GM12878 (cell line): ENCODE results near the gene RHOC. TPM values are rescaled to one million over a fixed set of nuclear protein-coding genes. Genes with fewer than 3 reads are reported as not detected.

Experiments
- CREB1 ChIP-seq: IDR thresholded peaks from 2 replicates; pipeline ENCODE4 v1.6.1; 2012; ENCODE audit warnings: low read depth, mild to moderate bottlenecking, inconsistent platforms
- EGR1 ChIP-seq, 2 experiments: IDR thresholded peaks; 1 replicate in 1 of 2; 2 replicates in 1 of 2; pipeline ENCODE4 v1.6.1; 2011 to 2012; ENCODE audit warnings: low read depth in 2 of 2, low read length in 2 of 2, borderline replicate concordance in 1 of 2, mild to moderate bottlenecking in 1 of 2, moderate library complexity in 1 of 2
- IKZF1 ChIP-seq: fragments of 450-650 bp; conservative IDR thresholded peaks from 2 replicates; pipeline ENCODE4 v1.6.1; 2017; ENCODE audit warnings: antibody characterized with exemption, mild to moderate bottlenecking
- JUND ChIP-seq: IDR thresholded peaks from 2 replicates; pipeline ENCODE4 v1.6.1; 2012; ENCODE audit warnings: low read depth, mild to moderate bottlenecking, low read length, improper control_type of control experiment, moderate library complexity
- PAX8 ChIP-seq: fragments of 450-650 bp; IDR thresholded peaks from 2 replicates; pipeline ENCODE4 v1.6.1; 2017; ENCODE audit warnings: mild to moderate bottlenecking, moderate library complexity
- POLR2AphosphoS5 ChIP-seq: IDR thresholded peaks from 2 replicates; pipeline ENCODE4 v1.6.1; 2011; ENCODE audit warnings: mild to moderate bottlenecking, low read length, inconsistent platforms
- RB1 ChIP-seq: fragments of 450-650 bp; formaldehyde crosslinking; IDR thresholded peaks from 2 replicates; pipeline ENCODE4 v1.6.1; 2017; ENCODE audit warnings: mild to moderate bottlenecking, borderline replicate concordance
- SIN3A ChIP-seq: IDR thresholded peaks from 2 replicates; pipeline ENCODE4 v1.6.1; 2012; ENCODE audit warnings: low read depth, low read length, improper control_type of control experiment
- SMARCA5 ChIP-seq: fragments of 450-650 bp; IDR thresholded peaks from 2 replicates; pipeline ENCODE4 v1.6.1; 2017; ENCODE audit warnings: mild to moderate bottlenecking
- SMC3 ChIP-seq: IDR thresholded peaks from 2 replicates; pipeline ENCODE4 v1.6.1; 2011; ENCODE audit warnings: low read length, improper control_type of control experiment, borderline replicate concordance
- SREBF1 ChIP-seq: IDR thresholded peaks from 2 replicates; pipeline ENCODE4 v1.6.1; 2012; ENCODE audit warnings: mild to moderate bottlenecking, low read length
- USF2 ChIP-seq: IDR thresholded peaks from 2 replicates; pipeline ENCODE4 v1.6.1; 2011; ENCODE audit warnings: low read depth, low read length, improper control_type of control experiment, borderline replicate concordance
- YY1 ChIP-seq: IDR thresholded peaks from 2 replicates; pipeline ENCODE4 v1.6.1; 2011; ENCODE audit warnings: low read depth, mild to moderate bottlenecking, low read length
- polyA plus RNA-seq, 11 experiments: library from polyadenylated mRNA; depleted of rRNA in 4 of 11; unstranded in 6 of 11; stranded (reverse) in 5 of 11; fragments of >200 nt; fragmentation: Nextera tagmentation in 4 of 11; fragmentation: Illumina TruSeq in 1 of 11; extraction: Ambion mirVana in 4 of 11; extraction: Trizol in 1 of 11; gene quantifications; 1 replicate in 1 of 11; 2 replicates in 10 of 11; pipeline versions ENCODE4 v1.2.1 to v1.2.3, GENCODE V29; 2011 to 2016; ENCODE audit warnings: inconsistent platforms in 2 of 11, missing spikeins in 2 of 11, low read depth in 1 of 11
- total RNA-seq, 4 experiments: library from RNA; depleted of rRNA in 3 of 4; stranded (reverse); fragments of >200 nt in 3 of 4; fragmentation: Illumina TruSeq in 1 of 4; extraction: Trizol in 1 of 4; gene quantifications; 2 replicates each; pipeline versions ENCODE4 v1.2.1 to v1.2.3, GENCODE V29; 2013 to 2021
- TF ChIP-seq, protein P1 (sequence below): fragments of 450-650 bp; IDR thresholded peaks from 2 replicates; pipeline ENCODE4 v1.6.1; 2016; ENCODE audit warnings: mild to moderate bottlenecking
- TF ChIP-seq, protein P2 (sequence below): fragments of 450-650 bp; IDR thresholded peaks from 2 replicates; pipeline ENCODE4 v1.6.1; 2017; ENCODE audit warnings: mild to moderate bottlenecking, moderate library complexity
- TF ChIP-seq, protein P3 (sequence below): fragments of 450-650 bp; formaldehyde crosslinking; IDR thresholded peaks from 2 replicates; pipeline ENCODE4 v1.4.0; 2020; ENCODE audit warnings: mild to moderate bottlenecking, moderate library complexity
- TF ChIP-seq, protein P4 (sequence below): fragments of 150-350 bp; IDR thresholded peaks from 2 replicates; pipeline ENCODE4 v1.6.1; 2016; ENCODE audit warnings: low read depth, low read length

RHOC gene
- total and polyA plus RNA-seq, 10 of the 15 experiments (the other 5 are each of a cell fraction or from before 2014, with no cell fraction given): 20.6 to 371 (median 158) TPM

- peak; percentile 93 for TF ChIP-seq SMC3
- TF ChIP-seq JUND: no peak
- 0 out of 2 replicates have a peak, but pooled peaks have one; percentile 36 for TF ChIP-seq SMARCA5
- TF ChIP-seq SIN3A: no peak
- TF ChIP-seq IKZF1: peak; percentile 51; the same call in 1 of the 2 replicates
- TF ChIP-seq USF2: no peak
- no peak for TF ChIP-seq EGR1 (IDR thresholded peaks at IDR 0.05; ENCODE audit: borderline replicate concordance in 1 of 2, low read depth in 2 of 2, low read length in 2 of 2)
- TF ChIP-seq RB1: 0 out of 2 replicates have a peak, but pooled peaks have one; percentile 69
- TF ChIP-seq, protein P1, sequence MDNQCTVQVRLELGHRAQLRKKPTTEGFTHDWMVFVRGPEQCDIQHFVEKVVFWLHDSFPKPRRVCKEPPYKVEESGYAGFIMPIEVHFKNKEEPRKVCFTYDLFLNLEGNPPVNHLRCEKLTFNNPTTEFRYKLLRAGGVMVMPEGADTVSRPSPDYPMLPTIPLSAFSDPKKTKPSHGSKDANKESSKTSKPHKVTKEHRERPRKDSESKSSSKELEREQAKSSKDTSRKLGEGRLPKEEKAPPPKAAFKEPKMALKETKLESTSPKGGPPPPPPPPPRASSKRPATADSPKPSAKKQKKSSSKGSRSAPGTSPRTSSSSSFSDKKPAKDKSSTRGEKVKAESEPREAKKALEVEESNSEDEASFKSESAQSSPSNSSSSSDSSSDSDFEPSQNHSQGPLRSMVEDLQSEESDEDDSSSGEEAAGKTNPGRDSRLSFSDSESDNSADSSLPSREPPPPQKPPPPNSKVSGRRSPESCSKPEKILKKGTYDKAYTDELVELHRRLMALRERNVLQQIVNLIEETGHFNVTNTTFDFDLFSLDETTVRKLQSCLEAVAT: no peak
- TF ChIP-seq, protein P2, sequence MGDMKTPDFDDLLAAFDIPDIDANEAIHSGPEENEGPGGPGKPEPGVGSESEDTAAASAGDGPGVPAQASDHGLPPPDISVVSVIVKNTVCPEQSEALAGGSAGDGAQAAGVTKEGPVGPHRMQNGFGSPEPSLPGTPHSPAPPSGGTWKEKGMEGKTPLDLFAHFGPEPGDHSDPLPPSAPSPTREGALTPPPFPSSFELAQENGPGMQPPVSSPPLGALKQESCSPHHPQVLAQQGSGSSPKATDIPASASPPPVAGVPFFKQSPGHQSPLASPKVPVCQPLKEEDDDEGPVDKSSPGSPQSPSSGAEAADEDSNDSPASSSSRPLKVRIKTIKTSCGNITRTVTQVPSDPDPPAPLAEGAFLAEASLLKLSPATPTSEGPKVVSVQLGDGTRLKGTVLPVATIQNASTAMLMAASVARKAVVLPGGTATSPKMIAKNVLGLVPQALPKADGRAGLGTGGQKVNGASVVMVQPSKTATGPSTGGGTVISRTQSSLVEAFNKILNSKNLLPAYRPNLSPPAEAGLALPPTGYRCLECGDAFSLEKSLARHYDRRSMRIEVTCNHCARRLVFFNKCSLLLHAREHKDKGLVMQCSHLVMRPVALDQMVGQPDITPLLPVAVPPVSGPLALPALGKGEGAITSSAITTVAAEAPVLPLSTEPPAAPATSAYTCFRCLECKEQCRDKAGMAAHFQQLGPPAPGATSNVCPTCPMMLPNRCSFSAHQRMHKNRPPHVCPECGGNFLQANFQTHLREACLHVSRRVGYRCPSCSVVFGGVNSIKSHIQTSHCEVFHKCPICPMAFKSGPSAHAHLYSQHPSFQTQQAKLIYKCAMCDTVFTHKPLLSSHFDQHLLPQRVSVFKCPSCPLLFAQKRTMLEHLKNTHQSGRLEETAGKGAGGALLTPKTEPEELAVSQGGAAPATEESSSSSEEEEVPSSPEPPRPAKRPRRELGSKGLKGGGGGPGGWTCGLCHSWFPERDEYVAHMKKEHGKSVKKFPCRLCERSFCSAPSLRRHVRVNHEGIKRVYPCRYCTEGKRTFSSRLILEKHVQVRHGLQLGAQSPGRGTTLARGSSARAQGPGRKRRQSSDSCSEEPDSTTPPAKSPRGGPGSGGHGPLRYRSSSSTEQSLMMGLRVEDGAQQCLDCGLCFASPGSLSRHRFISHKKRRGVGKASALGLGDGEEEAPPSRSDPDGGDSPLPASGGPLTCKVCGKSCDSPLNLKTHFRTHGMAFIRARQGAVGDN: no peak
- peak; percentile 61; the same call in 1 of the 2 replicates for TF ChIP-seq YY1
- TF ChIP-seq POLR2AphosphoS5: no peak
- no peak for TF ChIP-seq CREB1
- TF ChIP-seq PAX8: no peak
- TF ChIP-seq, protein P3, sequence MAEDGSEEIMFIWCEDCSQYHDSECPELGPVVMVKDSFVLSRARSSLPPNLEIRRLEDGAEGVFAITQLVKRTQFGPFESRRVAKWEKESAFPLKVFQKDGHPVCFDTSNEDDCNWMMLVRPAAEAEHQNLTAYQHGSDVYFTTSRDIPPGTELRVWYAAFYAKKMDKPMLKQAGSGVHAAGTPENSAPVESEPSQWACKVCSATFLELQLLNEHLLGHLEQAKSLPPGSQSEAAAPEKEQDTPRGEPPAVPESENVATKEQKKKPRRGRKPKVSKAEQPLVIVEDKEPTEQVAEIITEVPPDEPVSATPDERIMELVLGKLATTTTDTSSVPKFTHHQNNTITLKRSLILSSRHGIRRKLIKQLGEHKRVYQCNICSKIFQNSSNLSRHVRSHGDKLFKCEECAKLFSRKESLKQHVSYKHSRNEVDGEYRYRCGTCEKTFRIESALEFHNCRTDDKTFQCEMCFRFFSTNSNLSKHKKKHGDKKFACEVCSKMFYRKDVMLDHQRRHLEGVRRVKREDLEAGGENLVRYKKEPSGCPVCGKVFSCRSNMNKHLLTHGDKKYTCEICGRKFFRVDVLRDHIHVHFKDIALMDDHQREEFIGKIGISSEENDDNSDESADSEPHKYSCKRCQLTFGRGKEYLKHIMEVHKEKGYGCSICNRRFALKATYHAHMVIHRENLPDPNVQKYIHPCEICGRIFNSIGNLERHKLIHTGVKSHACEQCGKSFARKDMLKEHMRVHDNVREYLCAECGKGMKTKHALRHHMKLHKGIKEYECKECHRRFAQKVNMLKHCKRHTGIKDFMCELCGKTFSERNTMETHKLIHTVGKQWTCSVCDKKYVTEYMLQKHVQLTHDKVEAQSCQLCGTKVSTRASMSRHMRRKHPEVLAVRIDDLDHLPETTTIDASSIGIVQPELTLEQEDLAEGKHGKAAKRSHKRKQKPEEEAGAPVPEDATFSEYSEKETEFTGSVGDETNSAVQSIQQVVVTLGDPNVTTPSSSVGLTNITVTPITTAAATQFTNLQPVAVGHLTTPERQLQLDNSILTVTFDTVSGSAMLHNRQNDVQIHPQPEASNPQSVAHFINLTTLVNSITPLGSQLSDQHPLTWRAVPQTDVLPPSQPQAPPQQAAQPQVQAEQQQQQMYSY (CRISPR knock-in tag): no peak
- TF ChIP-seq SREBF1: no peak
- TF ChIP-seq, protein P4, sequence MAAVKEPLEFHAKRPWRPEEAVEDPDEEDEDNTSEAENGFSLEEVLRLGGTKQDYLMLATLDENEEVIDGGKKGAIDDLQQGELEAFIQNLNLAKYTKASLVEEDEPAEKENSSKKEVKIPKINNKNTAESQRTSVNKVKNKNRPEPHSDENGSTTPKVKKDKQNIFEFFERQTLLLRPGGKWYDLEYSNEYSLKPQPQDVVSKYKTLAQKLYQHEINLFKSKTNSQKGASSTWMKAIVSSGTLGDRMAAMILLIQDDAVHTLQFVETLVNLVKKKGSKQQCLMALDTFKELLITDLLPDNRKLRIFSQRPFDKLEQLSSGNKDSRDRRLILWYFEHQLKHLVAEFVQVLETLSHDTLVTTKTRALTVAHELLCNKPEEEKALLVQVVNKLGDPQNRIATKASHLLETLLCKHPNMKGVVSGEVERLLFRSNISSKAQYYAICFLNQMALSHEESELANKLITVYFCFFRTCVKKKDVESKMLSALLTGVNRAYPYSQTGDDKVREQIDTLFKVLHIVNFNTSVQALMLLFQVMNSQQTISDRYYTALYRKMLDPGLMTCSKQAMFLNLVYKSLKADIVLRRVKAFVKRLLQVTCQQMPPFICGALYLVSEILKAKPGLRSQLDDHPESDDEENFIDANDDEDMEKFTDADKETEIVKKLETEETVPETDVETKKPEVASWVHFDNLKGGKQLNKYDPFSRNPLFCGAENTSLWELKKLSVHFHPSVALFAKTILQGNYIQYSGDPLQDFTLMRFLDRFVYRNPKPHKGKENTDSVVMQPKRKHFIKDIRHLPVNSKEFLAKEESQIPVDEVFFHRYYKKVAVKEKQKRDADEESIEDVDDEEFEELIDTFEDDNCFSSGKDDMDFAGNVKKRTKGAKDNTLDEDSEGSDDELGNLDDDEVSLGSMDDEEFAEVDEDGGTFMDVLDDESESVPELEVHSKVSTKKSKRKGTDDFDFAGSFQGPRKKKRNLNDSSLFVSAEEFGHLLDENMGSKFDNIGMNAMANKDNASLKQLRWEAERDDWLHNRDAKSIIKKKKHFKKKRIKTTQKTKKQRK: no peak
Measured at GRCh38 chr1:112716133-112716720, 9.3 kb upstream of the RHOC start (continued).
